HG02973 (cell line): ENCODE data around the gene ALK.

Source experiments
- ATAC-seq: cut with Tn5 transposase; IDR thresholded peaks from one replicate; pipeline ENCODE4 v1.9.1; 2021; ENCODE audit warnings: moderate library complexity; ENCODE audit not compliant: unreplicated experiment

ALK gene

DNA sequence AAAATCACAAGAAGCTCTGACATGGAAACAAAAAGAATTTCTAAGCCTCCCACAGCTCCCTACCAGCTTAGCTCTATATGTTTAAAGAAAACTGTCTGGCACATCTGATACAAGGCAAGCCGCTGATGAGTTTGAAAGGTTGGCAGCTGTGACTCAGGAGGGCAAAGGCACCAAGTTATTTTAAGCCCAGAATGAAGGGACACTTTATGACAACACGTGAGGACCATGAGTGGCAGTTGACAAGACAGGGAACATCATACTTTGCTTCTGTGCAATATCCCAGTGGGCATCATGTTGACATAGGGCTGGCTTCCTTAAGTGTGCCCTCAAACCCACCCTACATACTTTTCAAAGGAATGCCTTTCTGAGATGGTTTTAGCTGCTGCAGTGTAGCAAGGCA is 533.3 kb downstream of the ALK start:
- ATAC-seq: no peak

- no peak for ATAC-seq
Observed at GRCh38 chr2:29382486-29382885, 538.9 kb downstream of the ALK start.

- ATAC-seq: no peak
Observed at GRCh38 chr2:29377788-29378187, 543.6 kb downstream of the ALK start.

GRCh38 chr2:29376541-29376940 is 544.8 kb downstream of the ALK start:
- ATAC-seq: no peak

DNA sequence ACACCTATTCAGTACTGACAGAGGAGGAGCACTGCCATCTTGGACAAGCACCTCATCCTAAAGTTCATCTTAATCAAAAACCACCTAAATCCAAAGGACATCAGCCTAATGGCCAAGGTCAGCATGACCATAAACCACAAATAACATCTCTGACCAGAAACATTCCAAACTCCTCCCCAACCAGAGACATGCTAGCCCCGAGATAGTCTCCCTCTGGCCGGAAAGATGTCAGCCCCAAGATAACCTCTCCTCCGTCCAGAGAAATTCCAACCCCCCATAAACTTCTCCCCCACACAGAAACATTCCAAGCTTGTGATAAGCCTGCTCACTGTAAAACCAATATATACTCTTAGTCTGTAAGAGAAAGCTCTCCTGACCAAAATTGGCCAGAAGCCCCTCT is 545.5 kb downstream of the ALK start:
- ATAC-seq: no peak

DNA sequence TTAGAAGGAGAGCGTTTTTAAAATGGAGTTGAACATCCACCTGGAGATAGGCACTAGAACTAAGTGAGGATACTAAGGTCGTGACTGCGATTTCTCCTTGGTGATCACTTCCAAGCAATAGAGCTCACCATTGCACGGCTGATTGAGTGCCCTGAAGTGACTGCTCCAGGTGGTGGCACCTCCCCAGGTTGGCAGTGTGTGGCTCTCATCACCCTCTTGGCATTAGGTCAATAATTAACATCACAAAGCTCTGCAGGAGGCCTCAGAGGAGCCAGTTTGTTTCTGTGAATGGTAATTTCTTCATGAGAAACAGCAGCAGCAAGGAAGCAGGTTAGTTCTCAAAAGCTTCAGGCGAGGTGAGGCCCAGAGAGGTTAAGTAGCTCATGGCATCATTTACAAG is 546.6 kb downstream of the ALK start:
- no peak for ATAC-seq

DNA sequence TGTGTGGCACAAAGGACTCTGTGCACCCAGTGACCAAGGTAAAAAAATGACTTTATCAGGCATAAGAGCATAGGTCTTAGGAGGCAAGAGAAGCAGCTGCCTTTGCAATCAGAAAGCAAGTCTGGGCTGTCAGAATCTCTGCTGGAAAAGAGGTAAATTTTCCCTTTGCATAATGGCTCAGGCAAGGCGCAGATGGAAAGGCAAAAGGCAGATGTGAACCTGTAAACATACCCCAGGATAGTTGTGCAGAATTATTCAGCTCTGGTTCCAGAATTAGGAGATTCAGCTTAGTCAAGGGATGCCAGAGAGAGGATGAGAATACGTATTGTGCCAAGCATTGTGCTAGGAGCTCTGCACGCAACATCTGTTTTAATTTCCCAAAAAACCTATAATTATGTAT is 547.5 kb downstream of the ALK start:
- ATAC-seq: no peak

DNA sequence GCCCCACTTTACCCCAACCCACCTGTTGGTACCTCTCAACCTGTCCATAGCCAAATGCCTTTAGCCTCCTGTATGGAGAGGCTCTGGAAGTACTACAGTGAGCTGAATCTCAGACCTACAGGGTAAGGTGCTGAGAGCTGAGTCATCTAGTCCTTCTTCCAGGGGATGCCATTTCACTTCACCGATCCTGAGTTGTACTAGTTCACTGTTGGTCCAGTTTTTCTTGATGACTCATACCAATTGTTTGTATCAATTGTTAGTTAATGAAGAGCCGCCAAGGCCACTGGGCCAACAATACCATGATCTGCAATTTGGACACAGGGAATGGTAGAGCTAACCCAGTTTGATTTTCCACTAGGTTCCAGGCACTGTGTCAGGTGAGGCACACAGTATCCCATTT is 549.2 kb downstream of the ALK start:
- ATAC-seq: no peak

GRCh38 chr2:29370581-29371125 is 550.7 kb downstream of the ALK start:
- no peak for ATAC-seq

- no peak for ATAC-seq
Observed at GRCh38 chr2:29370173-29370572, 551.2 kb downstream of the ALK start.

DNA sequence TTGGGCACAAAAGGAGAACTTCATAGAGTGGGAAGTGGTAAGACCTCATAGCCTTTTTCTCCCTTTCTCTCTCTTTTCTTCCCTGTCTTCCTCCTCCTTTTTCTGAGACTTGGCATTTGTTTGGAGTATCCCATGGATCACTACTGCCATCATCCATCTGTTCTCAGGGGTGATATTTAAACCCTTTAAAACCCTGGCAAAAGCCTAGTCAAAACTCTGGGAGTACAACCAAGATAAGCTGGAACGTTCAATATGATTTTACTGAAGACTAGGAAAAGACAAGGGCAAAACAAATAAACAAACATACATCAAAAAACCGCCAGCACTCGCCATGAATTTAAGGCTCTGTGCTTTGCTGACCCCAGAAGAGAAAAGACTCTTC is 552.7 kb downstream of the ALK start:
- ATAC-seq: no peak

DNA sequence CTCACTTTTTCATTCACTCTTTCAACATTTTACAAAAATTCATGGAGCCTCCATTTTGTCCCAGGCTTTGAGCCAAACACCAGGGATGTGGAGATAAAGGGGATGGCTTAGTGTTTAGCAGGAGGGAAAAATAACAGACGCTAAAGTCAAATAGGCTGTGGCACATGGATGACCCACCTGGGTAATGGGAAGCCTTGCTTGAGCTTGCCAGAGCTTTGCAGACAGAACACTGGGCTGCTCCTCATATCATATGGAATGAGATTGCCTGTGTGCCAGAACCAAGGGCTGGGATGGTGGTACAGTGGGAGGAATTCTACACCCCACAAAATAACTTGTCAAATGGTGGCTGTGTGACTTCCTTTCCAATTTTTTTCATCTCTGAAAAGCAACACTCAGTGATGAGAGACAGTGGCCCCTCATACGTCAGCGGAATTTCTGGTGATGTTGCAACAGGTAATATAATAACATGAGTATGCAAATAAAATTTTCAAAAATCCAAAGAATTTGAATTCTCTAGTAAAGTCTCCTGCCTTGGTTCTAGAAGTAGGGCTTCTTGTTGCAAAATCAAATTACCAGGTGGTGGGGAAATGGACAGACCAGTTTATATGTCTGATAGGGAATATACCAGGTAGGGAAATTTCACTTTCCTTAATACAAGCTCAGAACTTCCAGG is 553.3 kb downstream of the ALK start:
- no peak for ATAC-seq

DNA sequence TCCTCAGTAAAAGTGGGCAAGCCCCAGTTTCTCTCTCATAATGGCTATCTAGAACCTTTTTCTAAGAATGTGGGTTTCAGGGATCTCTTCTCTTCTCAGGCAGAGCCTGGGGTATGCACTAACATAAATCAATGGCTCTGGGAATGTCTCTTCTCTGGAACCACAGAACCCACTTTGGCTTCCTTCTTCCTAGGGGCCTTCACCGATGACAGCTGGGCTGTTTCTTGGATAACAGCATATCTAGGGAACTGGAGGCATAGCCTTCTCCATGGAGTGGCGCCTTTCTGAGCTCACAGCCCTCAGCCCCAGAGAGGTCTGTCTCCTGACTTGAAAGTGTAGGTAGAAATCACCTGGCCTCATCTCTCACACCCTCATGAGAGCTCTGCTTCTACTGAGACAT is 558.3 kb downstream of the ALK start:
- ATAC-seq: no peak

GRCh38 chr2:29361231-29361630 is 560.2 kb downstream of the ALK start:
- ATAC-seq: no peak

DNA sequence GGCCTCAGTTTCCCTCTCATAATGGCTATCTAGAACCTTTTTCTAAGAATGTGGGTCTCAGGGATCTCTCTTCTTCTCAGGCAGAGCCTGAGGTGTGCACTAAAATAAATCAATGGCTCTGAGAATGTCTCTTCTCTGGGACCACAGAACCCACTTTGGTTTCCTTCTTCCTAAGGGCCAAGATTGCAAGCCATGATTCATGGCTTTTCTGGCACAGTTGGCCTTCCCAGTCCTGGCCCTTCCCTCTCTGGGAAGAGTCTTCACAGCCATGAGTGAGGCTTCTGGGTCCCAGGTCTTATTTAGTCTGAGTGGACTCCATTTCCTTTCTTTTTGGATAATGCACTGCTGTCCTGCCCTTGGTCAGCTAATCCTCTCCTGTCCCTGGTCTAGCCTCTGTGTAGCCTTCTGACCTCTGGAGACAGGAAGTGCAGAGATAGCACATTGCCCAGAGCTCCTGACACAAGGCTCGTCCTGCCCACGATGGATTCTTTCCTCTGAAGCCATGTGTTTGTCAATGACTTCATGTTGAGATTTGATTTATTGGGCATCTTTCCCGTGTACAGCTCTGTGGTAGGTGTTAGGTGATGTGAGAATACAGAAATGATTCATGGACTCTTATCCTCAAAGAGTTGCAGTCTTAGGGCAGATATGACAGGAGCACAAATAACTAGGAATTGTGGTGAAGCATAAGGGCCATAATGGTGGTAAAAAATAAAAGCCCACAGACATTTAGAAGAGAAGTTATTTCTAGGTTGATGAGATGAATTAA is 561.2 kb downstream of the ALK start:
- ATAC-seq: no peak

GRCh38 chr2:29353403-29353991 is 567.9 kb downstream of the ALK start:
- no peak for ATAC-seq

DNA sequence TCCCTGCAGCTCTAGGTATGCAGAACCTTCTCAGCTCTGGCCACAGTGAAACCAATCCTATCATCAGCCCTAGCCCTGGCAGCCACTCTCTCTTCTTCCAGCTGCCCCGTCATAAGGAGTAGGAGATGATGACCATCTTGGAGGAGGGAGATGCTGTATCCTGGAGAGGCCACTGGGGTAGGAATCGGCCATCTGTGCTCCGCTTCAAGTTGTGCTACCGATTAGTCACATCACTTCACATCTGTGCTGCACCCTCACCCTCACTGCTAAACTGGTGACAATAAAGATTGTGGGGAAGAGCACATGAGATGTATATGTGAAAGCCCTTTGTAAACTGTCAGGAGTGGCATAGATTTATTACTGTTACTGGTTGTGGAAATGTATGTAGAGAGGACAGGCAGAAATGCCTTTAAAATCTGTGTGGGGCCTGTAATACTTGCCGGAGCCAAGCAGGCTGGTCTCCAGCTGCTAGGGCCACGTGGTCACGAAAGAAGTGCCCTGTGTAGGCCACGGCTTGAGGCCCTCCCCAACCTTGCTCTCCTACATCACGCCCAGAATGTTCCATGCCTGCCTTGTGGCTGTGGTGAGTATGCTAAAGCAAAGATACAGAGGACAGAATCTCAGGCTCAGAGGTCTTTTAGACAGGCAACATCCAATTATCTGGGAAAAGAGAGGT is 569.3 kb downstream of the ALK start:
- ATAC-seq: no peak

DNA sequence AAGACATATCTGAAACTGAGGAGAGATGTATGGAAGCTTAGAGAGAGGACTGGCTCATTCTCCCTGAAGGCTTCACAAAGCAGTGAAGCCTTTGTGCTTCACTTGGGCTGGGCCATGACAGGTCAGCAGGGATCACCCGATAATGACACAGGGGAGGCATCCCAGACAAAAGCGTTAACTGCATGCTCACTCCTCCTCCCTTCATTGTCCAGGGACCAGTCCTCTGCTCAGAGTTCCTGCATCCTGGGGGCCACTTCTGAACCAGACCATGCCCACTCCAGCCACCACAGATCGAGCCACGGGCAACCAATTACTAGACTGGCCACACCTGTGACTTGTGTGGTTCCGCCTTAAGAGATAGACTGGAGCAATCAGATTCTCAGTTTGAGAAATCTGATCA is 570.1 kb downstream of the ALK start:
- no peak for ATAC-seq

GRCh38 chr2:29349316-29350030 is 571.9 kb downstream of the ALK start:
- ATAC-seq: no peak

GRCh38 chr2:29347774-29348461 is 573.5 kb downstream of the ALK start:
- ATAC-seq: no peak
